Upper lobe of left lung (tissue), 6 donors: ENCODE results near the gene FGF5. TPM values are rescaled to one million over a fixed set of nuclear protein-coding genes. Genes with fewer than 3 reads are reported as not detected.
"Not testable (repeated sequence)": the region's sequence is repeated elsewhere in the genome, so short reads cannot be mapped to it uniquely, and the experiment has no call there.

Experiments
- ATAC-seq, 2 donors: fragments of 200-7000 bp; cut with Tn5 transposase; one replicate each; pipeline ENCODE4 v1.9.1; 2022; ENCODE audit warnings: mild to moderate bottlenecking in 2 of 2, moderate library complexity in 2 of 2; ENCODE audit not compliant: low FRiP score in 2 of 2
- DNase-seq, 2 donors: peaks; one replicate each; pipeline ENCODE4 v3.0.0-alpha.2; 2019 to 2020
- H3K27ac ChIP-seq, 4 donors: fragments of 200-600 bp; sonication (generic); one replicate each; pipeline ENCODE4 v1.5.1; 2016 to 2019
- H3K27me3 ChIP-seq, 4 donors: fragments of 200-600 bp; sonication (generic); one replicate each; pipeline ENCODE4 v1.5.1; 2017 to 2019
- H3K36me3 ChIP-seq, 4 donors: fragments of 200-600 bp; sonication (generic); one replicate each; pipeline ENCODE4 v1.5.1; 2016 to 2019
- H3K4me1 ChIP-seq, 4 donors: fragments of 200-600 bp; sonication (generic); one replicate each; pipeline ENCODE4 v1.5.1; 2018 to 2019
- H3K4me3 ChIP-seq, 4 donors: fragments of 200-600 bp; sonication (generic); one replicate each; pipeline ENCODE4 v1.5.1; 2017 to 2019; ENCODE audit warnings: mild to moderate bottlenecking in 2 of 4, moderate library complexity in 1 of 4
- H3K9me3 ChIP-seq, 4 donors: fragments of 200-600 bp; sonication (generic); one replicate each; pipeline ENCODE4 v1.5.1; 2018 to 2019
- CTCF ChIP-seq, 6 experiments: fragments of 450-650 bp in 4 of 6; fragments of 200-600 bp in 2 of 6; sonication (generic) in 2 of 6; IDR thresholded peaks; one replicate each; pipeline ENCODE4 v1.5.1; 2016 to 2019; ENCODE audit warnings: antibody characterized with exemption in 6 of 6
- EP300 ChIP-seq, 4 donors: sonication (generic); formaldehyde crosslinking; IDR thresholded peaks; one replicate each; pipeline ENCODE4 v1.5.1; 2017; ENCODE audit warnings: antibody characterized with exemption in 4 of 4, control low read depth in 2 of 4
- POLR2A ChIP-seq, 4 donors: fragments of 450-650 bp; IDR thresholded peaks; one replicate each; pipeline ENCODE4 v1.5.1; 2016 to 2017; ENCODE audit warnings: antibody characterized with exemption in 4 of 4, mild to moderate bottlenecking in 2 of 4
- POLR2AphosphoS5 ChIP-seq, 2 donors: sonication (generic); formaldehyde crosslinking; IDR thresholded peaks; one replicate each; pipeline ENCODE4 v1.5.1; 2017; ENCODE audit warnings: antibody characterized with exemption in 2 of 2
- WGBS, 2 donors: methylation state at CpG; one replicate each; pipeline ENCODE4 v1.1.5; 2017 to 2018; 5-methylcytosine and 5-hydroxymethylcytosine counted together
- total RNA-seq, 6 donors: library from RNA; depleted of rRNA in 4 of 6; stranded (reverse); fragments of >200 nt in 4 of 6; gene quantifications; one replicate each; pipeline versions ENCODE4 v1.1.0 to v1.2.1, GENCODE V29; 2016 to 2021
- donor health status: DM: no; HTN: no; CAD: no; lungs with moderate emphysema.
- donor health status: DM: no; HTN: yes; CAD: no; lungs with severe emphysema.

FGF5 gene
- total RNA-seq, 6 donors from 2014 or later = not detected

DNA sequence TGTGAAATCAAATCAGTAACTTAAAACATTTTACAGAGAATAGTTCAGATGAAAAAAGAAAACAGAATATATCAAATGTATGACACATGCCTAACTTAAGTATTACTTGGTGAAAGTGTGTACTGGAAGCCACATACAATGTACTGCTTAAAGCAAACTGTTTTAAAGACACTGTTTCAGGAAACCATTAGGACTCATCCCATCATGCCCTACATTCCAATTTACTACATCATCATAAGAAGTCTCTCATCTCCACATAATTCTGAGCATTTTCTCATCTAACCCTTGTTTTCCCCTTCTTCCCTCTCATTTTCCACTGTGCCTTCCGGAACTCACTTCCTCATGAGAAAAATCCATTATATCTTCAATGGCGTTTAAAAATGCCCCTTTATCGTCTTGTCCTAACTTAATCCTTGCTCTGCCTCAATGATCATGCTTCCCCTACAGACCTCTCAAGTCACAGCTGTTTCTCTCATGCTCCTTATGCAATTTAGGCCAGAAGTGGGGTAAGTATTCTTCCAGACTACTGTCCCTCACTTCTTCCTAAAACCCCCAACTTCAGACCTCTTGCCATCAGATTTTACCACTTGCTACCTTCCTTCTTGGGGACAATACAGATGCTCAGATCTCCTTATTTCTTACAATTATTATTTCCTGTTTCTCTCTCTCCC lies 26.8 kb upstream of the FGF5 start:
- Histone ChIP-seq H3K4me3 (no peak overlapping the region), H3K27ac (no peak overlapping the region), H3K27me3 (no peaks in the 10 kb centered on the region), H3K36me3 (no peaks in the 10 kb centered on the region), H3K9me3 (no peaks in the 10 kb centered on the region), H3K4me1 (no peaks in the 10 kb centered on the region)
- no peak for ATAC-seq
- no peak for DNase-seq
- WGBS, 2 donors = 86 to 93% methylated on average over 3 of the region's 3 CpGs
- no peak for TF ChIP-seq EP300 (IDR thresholded peaks at IDR 0.05)
- no peak for TF ChIP-seq CTCF (IDR thresholded peaks at IDR 0.05)
- no peak for TF ChIP-seq POLR2A (IDR thresholded peaks at IDR 0.05)
- no peak for TF ChIP-seq POLR2AphosphoS5 (IDR thresholded peaks at IDR 0.05)

DNA sequence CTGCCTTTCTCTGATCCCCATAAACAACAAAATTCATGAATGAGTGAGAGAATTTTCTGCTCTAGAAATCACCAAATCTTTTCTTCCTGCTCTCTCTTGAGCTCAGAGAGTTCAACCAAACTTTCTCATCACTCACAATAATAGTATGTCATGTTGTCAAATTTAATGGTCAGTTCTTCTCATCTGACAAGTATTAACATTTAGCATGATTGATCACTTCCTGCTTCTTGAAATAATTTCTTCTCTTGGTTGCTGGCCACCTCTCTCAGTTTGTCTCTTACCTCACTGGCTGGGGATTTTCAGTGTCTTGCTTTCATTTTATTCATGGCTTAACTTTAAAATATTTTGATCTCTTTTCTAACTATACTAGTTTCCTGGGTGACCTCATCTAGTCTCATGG lies 25.5 kb upstream of the FGF5 start:
- DNase-seq (no peak), ATAC-seq (no peak)
- Histone ChIP-seq H3K9me3 (no peaks in the 10 kb centered on the region), H3K27ac (no peak overlapping the region), H3K36me3 (no peaks in the 10 kb centered on the region), H3K4me1 (no peaks in the 10 kb centered on the region), H3K27me3 (no peaks in the 10 kb centered on the region), H3K4me3 (no peak overlapping the region)
- TF ChIP-seq EP300 (IDR thresholded peaks at IDR 0.05) = no peak
- TF ChIP-seq CTCF (IDR thresholded peaks at IDR 0.05) = no peak

DNA sequence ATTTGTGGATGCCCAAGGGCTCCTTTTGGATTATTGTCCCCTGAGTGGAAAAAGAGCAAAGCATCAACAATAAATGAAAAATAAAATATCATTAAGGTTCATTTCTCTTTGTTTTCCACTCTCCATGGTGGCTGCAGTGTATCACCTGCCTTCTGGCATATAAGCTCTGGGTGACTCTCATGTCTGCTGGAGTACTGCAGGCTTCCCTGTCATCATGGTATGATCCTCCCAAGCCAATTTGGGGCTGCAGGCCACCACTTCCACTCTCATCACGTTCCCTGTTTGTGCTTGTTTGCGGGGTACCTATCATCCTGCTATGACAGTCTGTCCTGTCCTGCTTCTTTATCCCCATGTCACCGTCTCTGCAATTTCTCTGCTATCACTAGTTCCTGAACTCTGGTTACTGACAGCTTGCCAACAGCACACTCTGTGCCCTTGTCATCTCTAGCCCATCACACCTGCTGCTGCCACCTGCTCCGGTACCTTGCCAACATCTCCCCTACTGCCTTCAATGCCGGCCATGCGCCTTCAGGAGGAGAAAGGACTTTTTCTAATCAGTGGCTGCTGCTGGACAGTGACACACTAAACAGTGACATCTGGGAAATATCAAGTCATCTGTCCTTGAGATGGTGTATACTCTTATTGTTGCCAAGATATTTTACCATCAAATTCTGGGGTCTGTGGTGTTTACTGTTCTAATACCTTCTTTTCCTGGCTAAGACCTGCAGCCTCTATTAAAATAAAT lies 23.0 kb upstream of the FGF5 start:
- no peaks in the 10 kb centered on the region for H3K27me3 ChIP-seq
- no peak overlapping the region for H3K27ac ChIP-seq
- no peak overlapping the region for H3K4me3 ChIP-seq
- WGBS, 2 donors = 63 to 72% methylated on average over 6 of the region's 6 CpGs
- no peak for DNase-seq
- H3K9me3 ChIP-seq = no peaks in the 10 kb centered on the region
- ATAC-seq = no peak
- H3K36me3 ChIP-seq = no peaks in the 10 kb centered on the region
- TF ChIP-seq POLR2AphosphoS5 (IDR thresholded peaks at IDR 0.05) (no peak), EP300 (IDR thresholded peaks at IDR 0.05) (no peak), POLR2A (IDR thresholded peaks at IDR 0.05) (no peak), CTCF (IDR thresholded peaks at IDR 0.05) (no peak)
- no peaks in the 10 kb centered on the region for H3K4me1 ChIP-seq

GRCh38 chr4:80247484-80247883 lies 19.0 kb upstream of the FGF5 start:
- not testable (repeated sequence) for ATAC-seq

GRCh38 chr4:80249144-80249543 lies 17.3 kb upstream of the FGF5 start:
- WGBS, 2 donors = 72 to 76% methylated on average over 1 of the region's 1 CpG
- no peaks in the 10 kb centered on the region for H3K36me3 ChIP-seq
- no peaks in the 10 kb centered on the region for H3K4me1 ChIP-seq
- TF ChIP-seq EP300 (IDR thresholded peaks at IDR 0.05) (no peak), CTCF (IDR thresholded peaks at IDR 0.05) (no peak), POLR2A (IDR thresholded peaks at IDR 0.05) (no peak), POLR2AphosphoS5 (IDR thresholded peaks at IDR 0.05) (no peak)
- H3K4me3 ChIP-seq = no peak overlapping the region
- H3K27ac ChIP-seq = no peak overlapping the region
- DNase-seq = no peak
- peaks cover 0 to 2% (median 0%) of the 10 kb centered on the region in 4 donors for H3K27me3 ChIP-seq
- no peak for ATAC-seq
- no peaks in the 10 kb centered on the region for H3K9me3 ChIP-seq

More at GRCh38 chr4:80247484-80247883, 19.0 kb upstream of the FGF5 start:
- not testable (repeated sequence) for H3K27me3 ChIP-seq, H3K27ac ChIP-seq, H3K4me3 ChIP-seq, H3K9me3 ChIP-seq, H3K36me3 ChIP-seq, DNase-seq, H3K4me1 ChIP-seq
- WGBS, 2 donors = 94 to 98% methylated on average over 1 of the region's 1 CpG
